ENCODE data around the gene HM13. TPM values are rescaled to one million over a fixed set of nuclear protein-coding genes. Genes with fewer than 3 reads are reported as not detected.

HM13 gene
- total and polyA plus RNA-seq, 2 experiments from 2014 or later = 126 to 150 TPM

- TF ChIP-seq ZNF462 (CRISPR knock-in tag; IDR thresholded peaks at IDR 0.05) = peak; percentile 37; the same call in 1 of the 2 replicates
- no peak for TF ChIP-seq STAT1 (IDR thresholded peaks at IDR 0.05; ENCODE audit: unreplicated experiment)
- TF ChIP-seq CREB1 (CRISPR knock-in tag; IDR thresholded peaks at IDR 0.05; ENCODE audit: low read depth) = peak; percentile 69; the same call in 1 of the 2 replicates
These were observed 58.7 kb downstream of the HM13 start (continued) for GRCh38 chr20:31572701-31573554.

- 0 out of 2 replicates have a peak, but pooled peaks cover 4% of the 10 kb centered on the region for H3K79me2 ChIP-seq (replicated peaks; ENCODE audit: insufficient read depth)
- peak overlapping the region; percentile 81 for H3K4me2 ChIP-seq
- Mint-ChIP-seq H3K9me3 (peaks cover 13% of the 10 kb centered on the region), H3K4me3 (peak overlapping the region; percentile 74), H3K27ac (peak overlapping the region; percentile 64), H3K27me3 (ENCODE audit: insufficient read depth, low read depth, poor library complexity) (peaks cover 35% of the 10 kb centered on the region), H3K4me1 (peaks cover 53% of the 10 kb centered on the region), H3K36me3 (ENCODE audit: low read depth) (peaks cover 33% of the 10 kb centered on the region)
- no peaks in the 10 kb centered on the region for H3K36me3 ChIP-seq (ENCODE audit: insufficient read depth)
- no peaks in the 10 kb centered on the region for H4K20me1 ChIP-seq (replicated peaks; ENCODE audit: insufficient read depth)
- peak overlapping the region; percentile 53 for H3K4me3 ChIP-seq
- H3K4me1 ChIP-seq (ENCODE audit: insufficient read depth) = peaks cover 61% of the 10 kb centered on the region
- peaks cover 43% of the 10 kb centered on the region for H3F3A ChIP-seq (replicated peaks; ENCODE audit: low read depth)
- no peaks in the 10 kb centered on the region for H3K27me3 ChIP-seq (ENCODE audit: insufficient read depth)
- DNase-seq (ENCODE audit: low spot score) = no peak
- no peak overlapping the region for H2AFZ ChIP-seq
- H3K27ac ChIP-seq (ENCODE audit: low read depth) = peak overlapping the region; percentile 92
- H3K9me2 ChIP-seq (ENCODE audit: insufficient read depth) = no peaks in the 10 kb centered on the region
- ATAC-seq = no peak
- TF ChIP-seq JUNB (IDR thresholded peaks at IDR 0.05; ENCODE audit: unreplicated experiment) = no peak
- TF ChIP-seq CTCF (conservative IDR thresholded peaks at IDR 0.05; ENCODE audit: low read depth in 2 of 2) = no peak
These were observed 59.5 kb downstream of the HM13 start for GRCh38 chr20:31573555-31574321.

All from GM23338 (cell line).